RPMI8226 (cell line): Measurements from ENCODE around the gene VASH2.
"Not testable (repeated sequence)": the region's sequence is repeated elsewhere in the genome, so short reads cannot be mapped to it uniquely, and the experiment has no call there.

Source experiments
- DNase-seq: peaks from one replicate; pipeline ENCODE4 v3.0.0-alpha.2; 2015

The VASH2 gene

GRCh38 chr1:212959266-212960220 lies 9.2 kb downstream of the VASH2 start:
- no peak for DNase-seq

DNA sequence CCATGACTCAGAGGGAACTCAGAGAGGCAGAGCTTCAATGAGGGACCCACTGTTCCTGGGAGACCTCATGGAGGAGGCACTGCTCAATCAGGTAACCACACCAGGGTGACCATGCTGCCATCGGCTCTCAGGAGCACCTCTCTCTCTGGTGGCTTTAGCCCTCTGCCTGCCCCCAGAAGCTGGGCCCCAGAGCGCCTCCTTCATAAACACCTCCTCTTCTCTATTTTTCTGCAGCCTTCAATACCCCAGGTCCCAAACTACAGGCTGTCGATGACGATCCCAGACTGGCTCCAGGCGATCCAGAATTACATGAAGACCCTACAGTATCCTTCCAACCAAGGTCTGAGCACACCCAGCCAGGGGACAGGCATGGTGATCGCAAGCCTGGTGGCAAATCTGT lies 10.6 kb downstream of the VASH2 start:
- no peak for DNase-seq

- no peak for DNase-seq
Measured at GRCh38 chr1:212962509-212962908, 12.2 kb downstream of the VASH2 start.

GRCh38 chr1:212964102-212964501 lies 13.8 kb downstream of the VASH2 start:
- no peak for DNase-seq

DNA sequence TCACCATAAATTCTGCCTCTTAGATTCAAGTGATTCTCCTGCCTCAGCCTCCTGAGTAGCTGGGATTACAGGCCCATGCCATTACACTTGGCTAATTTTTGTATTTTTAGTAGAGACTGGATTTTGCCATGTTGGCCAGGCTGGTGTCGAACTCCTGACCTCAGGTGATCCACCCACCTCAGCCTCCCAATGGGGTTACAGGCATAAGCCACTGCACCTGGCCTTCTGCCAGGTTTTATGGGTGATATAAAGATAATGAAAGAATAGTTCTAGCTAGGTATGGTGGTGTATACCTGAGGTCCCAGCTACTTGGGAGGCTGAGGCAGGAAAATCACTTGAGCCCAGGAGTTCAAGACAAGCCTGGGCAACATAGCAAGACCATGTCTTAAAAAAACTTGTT lies 14.7 kb downstream of the VASH2 start:
- not testable (repeated sequence) for DNase-seq

- DNase-seq: no peak
Measured at GRCh38 chr1:212966616-212967015, 16.3 kb downstream of the VASH2 start.

DNA sequence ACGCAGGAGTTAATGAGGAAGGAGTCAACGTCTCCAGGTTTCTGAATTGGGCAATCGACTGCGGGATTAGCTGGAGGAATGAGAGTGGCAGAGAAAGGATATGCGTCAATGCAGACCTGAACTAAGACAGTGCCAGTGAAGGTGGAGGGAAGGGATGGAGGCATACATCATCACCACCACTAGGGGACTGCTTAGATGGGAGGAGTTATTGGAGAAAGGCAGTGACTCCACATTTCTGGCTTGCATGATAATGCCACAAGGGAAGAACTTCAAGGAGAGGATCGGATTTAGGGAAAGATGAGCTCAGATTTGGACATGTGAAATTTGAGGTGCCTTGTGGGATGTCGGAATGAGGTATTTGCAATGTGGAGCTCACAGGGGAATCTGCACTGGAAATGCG lies 17.5 kb downstream of the VASH2 start:
- DNase-seq: peak; percentile 39

- peak; percentile 16 for DNase-seq
Measured at GRCh38 chr1:212968368-212968863, 18.1 kb downstream of the VASH2 start.

GRCh38 chr1:212970085-212970484 lies 19.7 kb downstream of the VASH2 start:
- DNase-seq: no peak

DNA sequence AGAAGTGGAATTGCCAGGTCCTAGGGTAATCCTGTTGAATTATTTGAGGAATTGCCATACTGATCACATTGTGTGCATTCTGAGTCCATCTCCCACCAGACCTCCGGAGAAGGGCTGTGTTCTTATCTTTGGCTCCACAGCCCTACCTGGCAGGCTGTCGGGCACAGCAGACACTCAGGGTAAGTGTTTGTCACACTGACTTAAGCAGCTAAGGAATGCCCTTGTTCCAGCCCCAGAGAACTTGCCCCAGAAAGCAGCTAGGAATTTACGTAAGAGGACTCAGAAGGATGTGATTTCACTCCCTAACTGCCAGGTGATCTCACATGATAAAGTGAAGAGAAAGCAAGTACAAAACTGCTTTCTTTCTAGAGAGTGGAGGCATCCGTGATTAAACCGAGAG lies 21.0 kb downstream of the VASH2 start:
- DNase-seq: no peak

- DNase-seq: no peak
Measured at GRCh38 chr1:212973426-212973825, 23.1 kb downstream of the VASH2 start.

- no peak for DNase-seq
Measured at GRCh38 chr1:212973899-212974298, 23.6 kb downstream of the VASH2 start.

DNA sequence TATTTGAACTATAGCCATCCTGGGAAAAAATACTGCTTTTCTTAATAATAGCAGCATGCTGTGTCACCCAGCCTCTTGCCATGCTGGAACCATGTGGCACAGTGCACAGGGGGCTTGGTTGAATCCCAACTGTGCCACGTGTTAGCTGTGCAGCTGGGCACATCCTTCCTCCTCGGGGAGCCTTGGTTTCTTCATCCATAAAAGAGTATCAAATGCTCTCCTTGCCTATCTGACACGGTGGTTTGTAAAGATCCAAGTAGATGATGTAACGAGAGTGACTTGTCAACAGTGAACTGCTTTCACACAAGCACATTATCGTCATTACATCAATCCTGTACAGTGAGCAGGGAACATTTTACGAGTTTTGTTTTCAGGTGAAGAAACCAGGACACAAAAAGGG lies 24.4 kb downstream of the VASH2 start:
- DNase-seq: no peak

DNA sequence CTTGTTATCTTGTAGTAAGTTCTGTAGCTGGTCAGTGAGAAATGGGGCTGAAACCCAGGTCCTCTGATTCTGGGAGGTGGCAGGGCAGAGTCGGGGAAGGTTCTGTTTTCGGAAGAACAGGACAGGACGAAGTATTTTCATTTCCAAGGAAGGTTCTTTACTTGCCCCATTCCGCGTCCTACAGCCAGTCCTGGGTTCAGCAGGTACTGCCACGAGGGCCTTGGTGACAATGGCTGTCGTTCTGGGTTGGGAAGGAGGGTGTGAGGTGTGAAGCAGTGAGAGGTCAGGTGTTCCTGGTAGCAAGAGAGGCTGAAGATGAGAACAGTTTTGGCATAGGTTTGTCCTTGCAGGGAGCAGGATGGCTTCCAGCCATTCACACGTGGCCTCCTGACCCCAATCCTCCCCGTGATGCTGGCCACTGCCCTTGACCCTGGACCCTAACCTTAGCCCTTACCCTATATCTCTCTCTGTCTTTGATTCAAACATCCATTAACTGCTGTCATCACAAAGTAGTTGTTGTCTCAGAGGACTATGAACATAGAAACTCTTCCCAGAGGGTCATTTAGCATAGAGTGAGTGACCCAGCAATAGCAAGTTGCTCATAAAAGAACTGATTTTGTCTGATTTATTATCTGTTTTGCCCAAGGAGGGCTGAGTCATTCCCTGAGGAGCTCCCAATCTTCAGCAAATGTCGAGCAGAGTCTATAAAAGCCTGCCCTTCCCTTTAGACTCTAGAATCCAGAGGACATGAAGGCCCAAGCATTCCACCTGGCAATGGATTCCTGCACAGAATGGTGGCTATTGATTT lies 25.0 kb downstream of the VASH2 start:
- DNase-seq: no peak

GRCh38 chr1:212976586-212976985 lies 26.2 kb downstream of the VASH2 start:
- no peak for DNase-seq

GRCh38 chr1:212977781-212978645 lies 27.7 kb downstream of the VASH2 start:
- no peak for DNase-seq

DNA sequence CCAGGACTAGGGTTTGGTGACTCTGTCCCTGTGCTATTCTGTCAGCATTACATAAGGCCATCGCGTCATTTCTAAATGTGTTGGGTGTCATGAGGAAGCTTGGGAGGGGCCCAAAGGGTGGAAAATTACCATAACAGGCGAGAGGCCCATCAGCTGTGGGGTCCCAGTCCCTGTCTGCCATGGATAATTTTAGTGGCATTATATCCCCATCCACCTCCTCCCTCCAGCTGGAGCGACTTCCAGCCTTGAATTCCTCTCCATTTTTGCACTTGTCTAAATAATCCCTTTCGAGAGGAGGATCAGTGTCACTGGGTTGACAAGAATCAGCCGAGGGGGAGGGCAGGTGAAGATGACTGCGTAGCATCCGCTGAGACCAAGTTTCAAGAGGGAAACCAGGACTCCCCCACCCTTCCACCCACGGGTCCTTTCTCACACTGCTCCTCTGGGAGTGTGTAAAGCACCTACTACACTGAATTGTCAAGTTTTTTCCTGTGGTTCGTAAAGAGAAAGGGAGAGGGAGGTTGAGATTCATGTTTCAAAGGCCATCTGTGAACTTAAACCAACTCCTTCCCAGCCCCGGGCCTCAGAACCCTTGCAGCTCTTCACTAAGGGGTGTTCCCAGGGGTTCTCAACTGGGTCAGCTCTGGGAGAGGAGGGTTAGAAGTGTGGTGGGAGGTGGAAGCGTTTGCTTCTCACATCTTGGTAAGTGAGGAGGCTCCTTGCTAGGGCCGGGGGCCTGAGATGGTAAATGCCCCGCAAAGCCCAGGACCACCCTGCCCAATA lies 29.2 kb downstream of the VASH2 start:
- no peak for DNase-seq

GRCh38 chr1:212980123-212980785 lies 29.9 kb downstream of the VASH2 start:
- no peak for DNase-seq

GRCh38 chr1:212981025-212981495 lies 30.7 kb downstream of the VASH2 start:
- DNase-seq: no peak

GRCh38 chr1:212981571-212982328 lies 31.4 kb downstream of the VASH2 start:
- DNase-seq: no peak
